Hepatocyte (in vitro differentiated cells): ENCODE data around the gene ARID1A. TPM values are rescaled to one million over a fixed set of nuclear protein-coding genes. Genes with fewer than 3 reads are reported as not detected.

Source experiments
- DNase-seq: peaks from one replicate; pipeline ENCODE4 v3.0.0-alpha.2; 2016; ENCODE audit warnings: low spot score
- H2AFZ ChIP-seq: fragments of 200-600 bp; sonication (generic); 2 replicates; pipeline ENCODE4 v1.6.0; 2016; ENCODE audit warnings: antibody characterized with exemption, mild to moderate bottlenecking
- H3K27ac ChIP-seq: fragments of 200-600 bp; sonication (generic); 2 replicates; pipeline ENCODE4 v1.5.1; 2016; ENCODE audit warnings: mild to moderate bottlenecking
- H3K27me3 ChIP-seq: fragments of 200-600 bp; sonication (generic); 2 replicates; pipeline ENCODE4 v1.6.1; 2016
- H3K36me3 ChIP-seq: fragments of 200-600 bp; sonication (generic); replicated peaks from 2 replicates; pipeline ENCODE4 v1.5.1; 2016; ENCODE audit warnings: low read depth; ENCODE audit not compliant: insufficient read depth
- H3K4me1 ChIP-seq: fragments of 200-600 bp; sonication (generic); 2 replicates; pipeline ENCODE4 v1.5.1; 2016; ENCODE audit warnings: mild to moderate bottlenecking, moderate library complexity; ENCODE audit not compliant: insufficient read depth
- H3K4me2 ChIP-seq: fragments of 200-600 bp; sonication (generic); 2 replicates; pipeline ENCODE4 v1.6.0; 2016
- H3K4me3 ChIP-seq: fragments of 200-600 bp; sonication (generic); 2 replicates; pipeline ENCODE4 v1.5.1; 2016; ENCODE audit warnings: mild to moderate bottlenecking
- H3K79me2 ChIP-seq: fragments of 200-600 bp; sonication (generic); 2 replicates; pipeline ENCODE4 v1.6.0; 2017; ENCODE audit warnings: mild to moderate bottlenecking
- H3K9me2 ChIP-seq: fragments of 200-600 bp; sonication (generic); replicated peaks from 2 replicates; pipeline ENCODE4 v1.6.0; 2017; ENCODE audit warnings: mild to moderate bottlenecking; ENCODE audit not compliant: insufficient read depth
- H3K9me3 ChIP-seq: fragments of 200-600 bp; sonication (generic); 2 replicates; pipeline ENCODE4 v1.5.1; 2016; ENCODE audit warnings: low read depth, mild to moderate bottlenecking
- H4K20me1 ChIP-seq: fragments of 200-600 bp; sonication (generic); 2 replicates; pipeline ENCODE4 v1.6.0; 2016; ENCODE audit warnings: mild to moderate bottlenecking; ENCODE audit not compliant: insufficient read depth, poor library complexity, severe bottlenecking
- EZH2 ChIP-seq: fragments of 200-600 bp; sonication (generic); IDR thresholded peaks from 2 replicates; pipeline ENCODE4 v1.6.1; 2016; ENCODE audit warnings: antibody characterized with exemption, mild to moderate bottlenecking, borderline replicate concordance
- EZH2phosphoT487 ChIP-seq: fragments of 200-600 bp; sonication (generic); IDR thresholded peaks from one replicate; pipeline ENCODE4 v1.6.1; 2018; ENCODE audit warnings: antibody characterized with exemption, mild to moderate bottlenecking, low read depth, moderate library complexity; ENCODE audit not compliant: unreplicated experiment, severe bottlenecking
- whole genome bisulfite sequencing: methylation state at CpG from one replicate; pipeline ENCODE4 v1.1.6; 2016; ENCODE audit warnings: low lambda C conversion rate; ENCODE audit errors: missing lambda C conversion rate; 5-methylcytosine and 5-hydroxymethylcytosine counted together
- polyA plus RNA-seq: library from polyadenylated mRNA; unstranded; fragments of >200 nt; fragmentation: Nextera tagmentation; extraction: Ambion mirVana; gene quantifications from 2 replicates; pipeline ENCODE4 v1.2.1, GENCODE V29; 2016
- total RNA-seq: library from RNA; depleted of rRNA; stranded (reverse); fragments of >200 nt; gene quantifications from 2 replicates; pipeline ENCODE4 v1.2.3, GENCODE V29; 2014
- TF ChIP-seq, protein P1 (sequence below): fragments of 200-600 bp; sonication (generic); IDR thresholded peaks from 2 replicates; pipeline ENCODE4 v1.5.1; 2016; ENCODE audit warnings: antibody characterized with exemption, mild to moderate bottlenecking; ENCODE audit not compliant: poor library complexity

Gene ARID1A
- total and polyA plus RNA-seq, 2 experiments from 2014 or later = 27.9 to 35.8 TPM

DNA sequence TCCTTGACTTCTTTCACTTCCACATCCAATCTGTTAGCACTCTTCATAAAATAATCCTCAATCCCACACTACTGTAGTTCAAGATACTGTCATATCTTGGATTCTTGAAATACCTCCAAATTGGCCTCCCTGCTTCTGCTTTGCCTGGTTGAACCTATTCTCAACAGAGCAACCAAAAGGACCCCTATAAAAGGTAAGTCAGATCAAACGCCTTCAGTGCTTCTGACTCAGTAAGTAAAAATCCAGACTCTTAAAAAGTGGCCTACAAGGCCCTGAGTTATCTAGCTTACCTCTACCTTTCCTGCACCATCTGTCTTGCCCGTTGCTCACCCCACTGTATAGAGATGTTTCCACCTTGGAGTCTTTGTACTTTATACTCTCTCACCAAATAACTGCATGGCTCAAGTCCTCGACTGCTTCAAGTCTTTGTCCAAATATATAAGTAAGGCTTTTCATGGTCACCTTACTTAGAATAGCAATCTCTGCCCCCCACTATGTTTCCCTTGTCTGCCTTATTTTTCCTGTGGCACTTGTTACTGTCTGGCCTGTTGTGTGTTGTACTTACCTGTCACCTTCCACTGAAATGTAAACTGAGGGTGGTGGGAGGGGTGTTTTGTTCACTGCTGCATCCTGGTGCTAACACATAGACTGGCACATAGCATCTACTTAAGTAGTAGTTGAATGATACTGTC lies 86.9 kb downstream of the ARID1A start:
- peaks cover 38% of the 10 kb centered on the region for H3K79me2 ChIP-seq
- no peaks in the 10 kb centered on the region for H3K9me3 ChIP-seq
- peaks cover 35% of the 10 kb centered on the region for H3K4me1 ChIP-seq
- 74% methylated on average over 3 of the region's 3 CpGs for WGBS
- TF ChIP-seq EZH2phosphoT487 = no peak
- TF ChIP-seq, protein P1, sequence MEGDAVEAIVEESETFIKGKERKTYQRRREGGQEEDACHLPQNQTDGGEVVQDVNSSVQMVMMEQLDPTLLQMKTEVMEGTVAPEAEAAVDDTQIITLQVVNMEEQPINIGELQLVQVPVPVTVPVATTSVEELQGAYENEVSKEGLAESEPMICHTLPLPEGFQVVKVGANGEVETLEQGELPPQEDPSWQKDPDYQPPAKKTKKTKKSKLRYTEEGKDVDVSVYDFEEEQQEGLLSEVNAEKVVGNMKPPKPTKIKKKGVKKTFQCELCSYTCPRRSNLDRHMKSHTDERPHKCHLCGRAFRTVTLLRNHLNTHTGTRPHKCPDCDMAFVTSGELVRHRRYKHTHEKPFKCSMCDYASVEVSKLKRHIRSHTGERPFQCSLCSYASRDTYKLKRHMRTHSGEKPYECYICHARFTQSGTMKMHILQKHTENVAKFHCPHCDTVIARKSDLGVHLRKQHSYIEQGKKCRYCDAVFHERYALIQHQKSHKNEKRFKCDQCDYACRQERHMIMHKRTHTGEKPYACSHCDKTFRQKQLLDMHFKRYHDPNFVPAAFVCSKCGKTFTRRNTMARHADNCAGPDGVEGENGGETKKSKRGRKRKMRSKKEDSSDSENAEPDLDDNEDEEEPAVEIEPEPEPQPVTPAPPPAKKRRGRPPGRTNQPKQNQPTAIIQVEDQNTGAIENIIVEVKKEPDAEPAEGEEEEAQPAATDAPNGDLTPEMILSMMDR = no peak
- no peak for TF ChIP-seq EZH2
- no peak overlapping the region for H3K4me3 ChIP-seq
- H3K4me2 ChIP-seq = no peak overlapping the region
- no peaks in the 10 kb centered on the region for H3K36me3 ChIP-seq
- peaks cover 7% of the 10 kb centered on the region for H4K20me1 ChIP-seq
- H3K27ac ChIP-seq = peak overlapping the region; percentile 43
- no peaks in the 10 kb centered on the region for H3K27me3 ChIP-seq
- no peak for DNase-seq
- H3K9me2 ChIP-seq = no peaks in the 10 kb centered on the region
- no peak overlapping the region for H2AFZ ChIP-seq

DNA sequence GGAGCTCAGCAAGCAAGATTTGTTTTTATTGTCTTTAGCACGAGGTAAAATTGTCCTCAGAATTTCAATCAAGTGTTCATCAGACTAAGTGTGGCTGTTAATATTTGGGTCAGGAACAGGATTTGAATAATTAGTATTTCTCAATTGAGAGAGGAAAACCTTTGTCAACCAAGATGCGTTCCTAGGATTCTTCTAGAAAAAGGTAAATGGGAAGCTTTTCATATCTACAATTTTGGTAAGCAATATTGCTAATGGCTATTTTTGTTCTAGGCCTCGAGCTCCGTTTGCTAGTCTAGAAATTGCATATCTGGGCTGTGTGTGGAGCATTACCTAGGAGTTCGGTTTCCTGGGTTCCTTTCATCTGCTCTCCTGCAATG lies 87.8 kb downstream of the ARID1A start:
- Histone ChIP-seq H3K27ac (peak overlapping the region; percentile 43), H3K79me2 (peaks cover 32% of the 10 kb centered on the region), H3K9me3 (no peaks in the 10 kb centered on the region), H3K9me2 (no peaks in the 10 kb centered on the region), H3K4me2 (peak overlapping the region; percentile 11), H2AFZ (no peak overlapping the region), H4K20me1 (peaks cover 7% of the 10 kb centered on the region), H3K4me1 (peaks cover 35% of the 10 kb centered on the region), H3K27me3 (no peaks in the 10 kb centered on the region), H3K4me3 (no peak overlapping the region), H3K36me3 (no peaks in the 10 kb centered on the region)
- 86% methylated on average over 5 of the region's 5 CpGs for WGBS
- no peak for DNase-seq
- TF ChIP-seq, protein P1 = no peak
- TF ChIP-seq EZH2phosphoT487 (no peak), EZH2 (no peak)

DNA sequence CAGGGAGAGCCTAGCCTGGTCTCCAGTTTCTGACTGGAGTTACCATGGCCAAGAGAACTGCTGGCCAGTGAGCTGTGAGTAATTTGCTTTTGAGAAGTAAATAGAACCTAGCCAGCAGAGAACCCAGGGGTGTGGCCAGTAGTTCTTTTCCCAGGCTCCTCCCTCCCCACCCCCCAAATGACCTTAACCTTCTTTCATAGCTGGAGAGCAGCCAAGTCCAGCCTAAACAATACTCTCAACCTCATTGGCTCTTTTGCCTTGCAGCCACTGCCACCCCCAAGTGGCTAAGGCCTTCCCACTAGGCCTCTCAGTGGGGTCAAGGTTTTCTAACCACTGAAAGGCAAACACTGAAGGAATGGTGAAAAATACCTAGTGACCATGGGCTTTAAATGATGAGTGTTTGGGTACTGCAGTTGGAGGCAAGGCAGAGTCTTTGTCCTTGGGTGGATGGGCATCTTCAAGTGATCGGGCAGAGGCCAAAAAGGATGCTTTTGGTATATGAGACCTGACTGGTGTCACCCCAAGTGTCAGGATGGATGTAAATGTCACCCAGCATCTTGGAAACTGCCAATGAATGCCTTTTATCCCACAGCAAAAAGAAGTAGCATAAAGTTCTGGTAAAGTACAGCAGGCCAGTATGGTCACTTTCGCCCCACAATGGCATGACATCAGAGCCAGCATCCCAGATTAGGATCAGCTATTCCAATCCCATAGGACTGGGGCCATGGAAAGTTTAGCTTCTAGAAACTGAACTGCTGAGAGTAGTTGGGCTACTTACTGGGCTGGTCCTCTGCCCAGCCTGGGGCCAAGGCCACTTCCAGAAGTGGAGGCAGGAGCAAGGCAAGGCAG lies 88.4 kb downstream of the ARID1A start:
- peak; percentile 80 for DNase-seq
- no peaks in the 10 kb centered on the region for H3K27me3 ChIP-seq
- H3K36me3 ChIP-seq = no peaks in the 10 kb centered on the region
- H2AFZ ChIP-seq = no peak overlapping the region
- H3K27ac ChIP-seq = peak overlapping the region; percentile 99
- H3K4me3 ChIP-seq = no peak overlapping the region
- TF ChIP-seq EZH2 = no peak
- no peak for TF ChIP-seq EZH2phosphoT487
- TF ChIP-seq, protein P1 = no peak
- H4K20me1 ChIP-seq = peaks cover 7% of the 10 kb centered on the region
- peak overlapping the region; percentile 11 for H3K4me2 ChIP-seq
- H3K9me2 ChIP-seq = no peaks in the 10 kb centered on the region
- peaks cover 35% of the 10 kb centered on the region for H3K4me1 ChIP-seq
- WGBS = 95% methylated on average over 2 of the region's 2 CpGs
- peaks cover 26% of the 10 kb centered on the region for H3K79me2 ChIP-seq
- no peaks in the 10 kb centered on the region for H3K9me3 ChIP-seq
